Muscle layer of duodenum (tissue), 2 donors: Measurements from ENCODE around the gene BPIFB1.

Experiments used
- H3K27ac ChIP-seq: one replicate; pipeline ENCODE4 v1.7.0; 2013; ENCODE audit warnings: mild to moderate bottlenecking, low read length
- H3K27me3 ChIP-seq: one replicate; pipeline ENCODE4 v1.7.0; 2013; ENCODE audit warnings: low read depth, mild to moderate bottlenecking, control low read depth, low read length
- H3K36me3 ChIP-seq, 2 donors: one replicate each; pipeline ENCODE4 v1.7.0; 2013; ENCODE audit warnings: low read length in 2 of 2, control low read depth in 1 of 2, mild to moderate bottlenecking in 1 of 2; ENCODE audit not compliant: insufficient read depth in 2 of 2, control insufficient read depth in 1 of 2
- H3K4me1 ChIP-seq, 2 donors: one replicate each; pipeline ENCODE4 v1.7.0; 2013; ENCODE audit warnings: low read length in 2 of 2, mild to moderate bottlenecking in 2 of 2, control low read depth in 1 of 2, moderate library complexity in 1 of 2; ENCODE audit not compliant: insufficient read depth in 2 of 2, control insufficient read depth in 1 of 2
- H3K4me3 ChIP-seq, 2 donors: one replicate each; pipeline ENCODE4 v1.7.0; 2013; ENCODE audit warnings: low read length in 2 of 2, low read depth in 1 of 2, mild to moderate bottlenecking in 1 of 2
- H3K9me3 ChIP-seq, 2 donors: one replicate each; pipeline ENCODE4 v1.7.0; 2013; ENCODE audit warnings: low read length in 2 of 2, control low read depth in 1 of 2, mild to moderate bottlenecking in 1 of 2; ENCODE audit not compliant: control insufficient read depth in 1 of 2
- donor health status: healthy.

The BPIFB1 gene

DNA sequence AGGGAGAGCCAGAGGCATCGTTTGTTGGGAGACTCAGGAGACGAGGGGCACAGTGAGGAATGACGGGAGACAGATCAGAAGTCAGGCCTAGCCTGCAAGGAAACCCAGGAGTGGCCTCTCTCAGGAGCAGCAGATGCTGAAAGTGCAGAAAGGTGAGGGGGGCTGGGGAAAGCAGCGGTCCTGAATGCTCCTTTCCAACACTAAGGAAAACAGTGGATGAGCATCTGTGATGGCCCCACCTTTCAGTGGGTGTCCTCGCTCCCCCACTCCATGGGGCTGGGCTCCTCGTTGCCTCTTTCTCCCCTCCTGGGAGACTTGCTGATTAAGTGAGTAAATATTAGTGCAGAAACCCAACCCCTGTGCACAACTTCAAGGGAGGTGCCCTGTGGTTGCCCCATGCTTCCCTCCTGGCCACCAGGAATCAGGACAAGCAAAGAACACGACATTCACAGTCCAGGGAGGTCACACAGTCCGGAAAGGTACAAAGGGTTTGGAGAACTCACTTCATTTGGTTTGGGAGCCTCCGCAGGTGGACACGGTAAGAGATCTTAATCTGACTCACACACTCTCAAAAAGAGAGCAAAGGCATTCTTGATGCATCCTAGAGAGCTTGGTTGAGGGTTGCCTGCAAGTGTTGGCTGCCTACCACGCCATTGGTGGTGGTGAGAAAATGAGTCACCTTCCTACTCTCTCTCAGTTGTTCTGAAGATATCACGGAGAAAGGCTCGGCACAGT, 9.7 kb upstream of the BPIFB1 start:
- Histone ChIP-seq H3K4me3 (no peak overlapping the region), H3K27me3 (no peaks in the 10 kb centered on the region), H3K27ac (no peak overlapping the region), H3K4me1 (no peaks in the 10 kb centered on the region), H3K36me3 (no peaks in the 10 kb centered on the region), H3K9me3 (no peaks in the 10 kb centered on the region)

DNA sequence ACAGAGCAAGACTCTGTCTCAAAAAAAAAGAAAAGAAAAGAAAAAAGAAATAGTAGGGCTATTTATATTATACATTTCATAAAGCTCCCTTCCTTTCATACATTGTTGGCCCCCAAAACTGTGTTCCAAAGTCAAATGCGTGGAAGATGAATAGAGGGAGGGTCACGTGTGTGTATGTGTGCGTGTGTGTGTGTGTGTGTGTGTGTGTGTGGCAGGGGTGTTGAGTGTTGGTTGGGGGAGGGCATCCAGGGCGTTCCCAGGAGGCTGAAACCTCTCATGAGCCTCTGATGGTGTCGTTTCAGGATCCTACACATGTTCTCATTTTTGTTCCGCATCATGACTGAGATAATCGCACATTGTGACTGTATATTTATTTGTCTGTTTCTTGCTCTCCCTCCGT, 7.8 kb upstream of the BPIFB1 start:
- no peaks in the 10 kb centered on the region for H3K9me3 ChIP-seq
- no peaks in the 10 kb centered on the region for H3K27me3 ChIP-seq
- no peak overlapping the region for H3K27ac ChIP-seq
- no peaks in the 10 kb centered on the region for H3K4me1 ChIP-seq
- no peak overlapping the region for H3K4me3 ChIP-seq
- no peaks in the 10 kb centered on the region for H3K36me3 ChIP-seq

DNA sequence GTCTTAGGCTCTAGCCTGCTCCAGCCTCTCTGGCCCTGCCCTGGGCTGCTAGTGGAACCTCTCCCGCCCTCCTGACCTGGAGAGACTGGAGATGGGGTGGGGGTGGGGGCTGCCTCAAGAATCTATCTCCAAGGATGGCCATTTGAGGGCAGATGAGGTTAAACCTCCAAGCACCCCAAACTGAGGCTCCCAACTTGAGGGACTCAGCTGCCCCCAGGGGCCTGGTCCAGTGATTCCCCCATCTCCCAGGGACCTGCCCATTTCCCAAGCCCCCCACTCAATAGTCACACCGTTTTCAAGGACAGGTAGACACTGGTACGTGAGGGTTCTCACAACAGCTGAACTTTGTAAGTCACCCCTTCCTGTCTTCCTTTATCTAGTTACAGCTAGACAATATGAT, 7.1 kb upstream of the BPIFB1 start:
- no peaks in the 10 kb centered on the region for H3K27me3 ChIP-seq
- H3K9me3 ChIP-seq = no peaks in the 10 kb centered on the region
- H3K36me3 ChIP-seq = no peaks in the 10 kb centered on the region
- no peak overlapping the region for H3K4me3 ChIP-seq
- no peaks in the 10 kb centered on the region for H3K4me1 ChIP-seq
- H3K27ac ChIP-seq = no peak overlapping the region

DNA sequence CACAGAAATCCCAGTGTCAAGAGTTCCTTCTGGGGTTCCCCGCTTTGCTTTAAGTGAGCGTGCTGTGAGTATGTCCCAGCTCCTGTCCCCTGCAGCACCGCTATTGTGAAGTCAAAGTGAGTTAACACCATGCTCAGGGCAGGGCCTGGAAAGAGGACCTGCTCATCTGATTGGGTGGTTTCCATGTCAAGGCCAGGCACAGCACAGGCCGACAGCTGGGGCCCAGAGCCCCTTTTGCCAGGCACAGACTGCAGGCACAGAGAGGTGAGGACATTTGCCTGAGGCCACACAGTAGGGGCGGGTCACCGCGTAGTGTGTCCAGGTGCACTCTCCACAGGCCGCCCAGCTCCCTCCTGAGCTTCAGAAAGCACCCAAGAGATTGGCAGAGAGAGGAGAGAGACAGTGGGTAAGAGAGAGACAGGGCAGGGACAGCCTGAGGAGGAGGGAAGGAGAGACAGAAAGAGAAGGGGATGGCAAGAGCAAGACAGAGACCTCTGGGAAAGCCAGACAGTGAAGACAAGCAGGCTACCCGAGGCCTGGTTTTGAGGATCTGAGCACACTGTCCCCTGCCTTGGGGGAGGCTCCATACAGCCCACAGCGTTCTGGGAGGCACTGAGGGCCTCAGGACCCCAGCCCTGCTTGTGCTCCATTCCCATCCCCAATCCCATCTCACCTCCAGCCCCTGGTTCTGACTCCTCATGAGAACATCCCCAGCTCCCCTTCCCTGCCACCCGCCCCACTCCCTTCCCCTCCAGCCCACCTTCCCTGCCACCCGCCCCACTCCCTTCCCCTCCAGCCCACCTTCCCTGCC, 6.5 kb upstream of the BPIFB1 start:
- Histone ChIP-seq H3K36me3 (no peaks in the 10 kb centered on the region), H3K4me3 (no peak overlapping the region), H3K27ac (no peak overlapping the region), H3K27me3 (no peaks in the 10 kb centered on the region), H3K9me3 (no peaks in the 10 kb centered on the region), H3K4me1 (no peaks in the 10 kb centered on the region)

DNA sequence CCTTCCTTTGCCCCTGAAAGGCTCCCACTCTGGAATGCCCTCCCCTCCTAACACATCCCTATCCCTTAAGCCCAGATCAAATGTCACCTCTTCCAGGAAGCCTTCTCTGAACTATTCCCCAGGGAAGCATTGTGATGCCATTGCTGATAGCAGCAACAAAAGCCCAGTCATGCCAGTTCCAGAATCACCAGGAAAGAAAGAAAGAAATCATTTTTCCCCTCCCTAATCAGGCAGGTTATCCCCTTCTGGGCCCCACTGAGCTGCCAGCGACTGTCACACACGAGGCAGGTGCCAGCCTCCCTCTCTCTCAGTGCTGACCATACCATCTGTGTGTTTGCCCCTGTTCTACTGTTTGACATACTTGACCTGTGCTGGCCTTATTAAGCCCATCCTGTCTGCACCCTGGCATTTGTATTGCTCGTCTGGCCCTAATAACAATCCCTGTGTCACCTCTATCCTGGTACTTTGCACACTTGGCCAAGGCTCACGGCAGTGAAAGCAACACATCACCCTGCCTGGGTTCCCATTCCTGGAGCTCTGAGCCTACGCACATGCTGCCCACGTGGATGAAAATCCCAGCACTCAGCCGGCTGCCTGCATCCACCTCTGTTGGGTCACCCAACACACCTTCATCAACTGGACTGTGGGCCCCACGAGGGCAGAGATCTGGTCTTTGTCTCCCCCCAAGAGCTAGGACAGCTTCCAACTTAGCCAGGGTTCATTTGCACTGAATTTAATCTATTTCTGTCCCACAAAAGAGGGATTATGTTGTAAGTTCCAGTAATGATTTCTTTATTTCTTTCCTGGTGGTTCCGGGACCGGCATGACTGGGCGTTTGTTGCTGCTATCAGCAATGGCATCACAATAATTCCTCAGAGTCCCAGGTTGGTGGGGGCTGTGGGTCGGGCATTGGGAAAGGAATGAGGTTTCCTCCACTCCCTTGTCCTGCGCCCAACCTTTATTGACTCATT, 5.3 kb upstream of the BPIFB1 start:
- H3K27ac ChIP-seq = no peak overlapping the region
- H3K4me1 ChIP-seq = no peaks in the 10 kb centered on the region

DNA sequence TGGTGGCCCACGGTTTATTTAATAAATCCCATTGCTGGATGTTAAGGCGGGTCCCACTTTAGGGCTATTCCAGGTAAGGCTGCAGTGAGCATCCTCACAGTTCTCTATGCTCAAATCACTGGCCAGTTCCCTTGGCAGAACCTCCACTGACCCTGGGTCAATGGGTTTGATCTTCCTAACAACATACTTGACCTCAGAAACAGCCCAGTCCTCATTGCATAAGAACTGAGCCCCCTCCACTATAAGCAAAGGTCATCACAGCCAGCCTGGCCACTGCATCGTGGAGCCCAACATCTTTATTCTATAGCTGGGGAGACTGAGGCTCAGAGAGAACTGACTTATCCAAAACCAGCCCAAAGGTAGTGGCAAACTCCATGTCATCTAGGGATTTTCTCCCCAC, 4.3 kb upstream of the BPIFB1 start:
- Histone ChIP-seq H3K4me3 (no peak overlapping the region), H3K27me3 (no peaks in the 10 kb centered on the region), H3K4me1 (no peaks in the 10 kb centered on the region), H3K36me3 (no peaks in the 10 kb centered on the region), H3K9me3 (no peaks in the 10 kb centered on the region), H3K27ac (no peak overlapping the region)

More for the DNA sequence above, 5.3 kb upstream of the BPIFB1 start:
- H3K4me3 ChIP-seq = no peak overlapping the region
- H3K9me3 ChIP-seq = no peaks in the 10 kb centered on the region
- H3K27me3 ChIP-seq = no peaks in the 10 kb centered on the region
- no peaks in the 10 kb centered on the region for H3K36me3 ChIP-seq

DNA sequence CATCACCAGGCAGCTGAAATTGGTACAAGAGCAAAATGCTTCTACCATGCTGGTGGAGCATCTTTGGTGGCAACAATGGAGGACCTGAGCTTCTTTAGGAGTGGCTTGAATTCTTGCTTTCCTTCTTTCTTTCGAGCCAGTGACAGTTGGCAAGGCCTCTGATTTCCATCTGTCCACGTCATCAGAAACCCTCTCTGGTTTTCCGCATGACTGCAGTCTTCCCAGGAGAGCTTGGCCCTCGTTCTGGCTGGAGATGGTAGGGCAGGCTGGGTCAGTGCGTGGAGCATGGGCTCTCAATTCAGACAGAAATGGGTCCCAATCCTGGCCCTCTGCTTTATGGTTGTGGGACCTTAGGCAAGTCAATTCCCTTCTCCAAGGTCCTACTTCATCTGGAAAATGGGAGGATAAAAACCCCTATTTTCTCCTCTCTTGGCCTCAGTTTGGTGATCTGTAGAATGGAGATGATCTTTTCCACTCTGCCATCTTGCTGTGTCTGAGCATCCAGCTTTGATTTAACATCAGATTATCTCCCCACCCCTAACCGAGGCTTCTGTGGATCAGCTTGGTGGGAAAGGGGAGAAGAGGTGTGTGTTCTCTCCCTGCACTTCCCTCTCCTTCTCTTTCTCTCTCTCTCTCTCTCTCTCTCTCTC, 3.6 kb upstream of the BPIFB1 start:
- no peaks in the 10 kb centered on the region for H3K36me3 ChIP-seq
- no peaks in the 10 kb centered on the region for H3K4me1 ChIP-seq
- H3K27ac ChIP-seq = no peak overlapping the region
- no peak overlapping the region for H3K4me3 ChIP-seq
- no peaks in the 10 kb centered on the region for H3K9me3 ChIP-seq
- H3K27me3 ChIP-seq = no peaks in the 10 kb centered on the region

DNA sequence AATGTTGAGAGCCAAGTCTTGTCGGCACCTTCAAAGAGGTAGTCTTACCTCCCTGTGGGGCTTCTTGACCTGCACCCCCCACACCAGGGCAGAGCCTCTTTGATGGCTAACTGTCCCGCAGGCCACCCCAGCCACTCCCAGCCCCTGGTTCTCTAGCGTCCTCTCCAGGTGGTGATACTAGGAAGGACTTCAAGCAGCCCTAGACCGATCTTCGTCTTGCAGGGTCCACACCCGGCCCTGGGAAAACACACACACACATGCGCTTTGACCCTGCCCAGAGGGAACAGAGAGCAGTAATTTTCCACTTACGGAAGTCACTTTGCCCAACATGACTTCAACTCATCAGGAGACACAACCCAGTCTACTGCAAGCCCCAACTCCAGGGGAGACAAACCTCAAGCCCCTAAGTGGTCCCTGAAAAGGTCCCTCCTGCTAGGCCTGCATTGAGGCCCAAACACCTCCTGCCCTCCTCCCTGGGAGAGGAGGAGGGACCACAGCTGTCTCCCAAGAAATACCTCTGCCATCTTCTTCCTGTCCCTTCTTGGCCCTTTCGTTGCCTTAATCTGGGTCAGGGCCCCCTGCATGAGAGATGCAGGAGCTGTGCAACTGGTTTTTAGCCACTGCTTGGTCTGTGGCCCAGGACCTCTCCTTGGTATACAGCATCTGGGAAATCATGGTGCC, 2.9 kb upstream of the BPIFB1 start:
- Histone ChIP-seq H3K9me3 (no peaks in the 10 kb centered on the region), H3K27me3 (no peaks in the 10 kb centered on the region), H3K4me3 (no peak overlapping the region), H3K36me3 (no peaks in the 10 kb centered on the region), H3K27ac (no peak overlapping the region), H3K4me1 (no peaks in the 10 kb centered on the region)

DNA sequence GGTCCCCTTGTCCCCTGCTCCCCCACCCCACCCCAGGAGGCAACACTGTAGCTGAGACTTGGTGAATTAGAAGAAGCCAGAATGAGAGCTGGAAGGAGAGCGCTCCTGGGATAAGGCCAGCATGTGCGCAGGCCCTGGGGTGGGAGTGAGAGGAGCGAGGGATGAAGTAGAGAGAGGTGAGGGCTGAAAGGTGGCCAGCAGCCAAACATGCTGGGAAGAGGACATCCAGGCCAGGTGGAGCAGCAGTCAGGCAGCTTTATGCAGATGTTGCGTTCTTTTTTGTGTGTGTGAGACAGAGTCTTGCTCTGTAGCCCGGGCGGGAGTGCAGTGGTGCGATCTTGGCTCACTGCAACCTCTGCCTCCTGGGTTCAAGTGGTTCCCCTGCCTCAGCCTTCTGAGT, 2.2 kb upstream of the BPIFB1 start:
- Histone ChIP-seq H3K27me3 (no peaks in the 10 kb centered on the region), H3K4me3 (no peak overlapping the region)

DNA sequence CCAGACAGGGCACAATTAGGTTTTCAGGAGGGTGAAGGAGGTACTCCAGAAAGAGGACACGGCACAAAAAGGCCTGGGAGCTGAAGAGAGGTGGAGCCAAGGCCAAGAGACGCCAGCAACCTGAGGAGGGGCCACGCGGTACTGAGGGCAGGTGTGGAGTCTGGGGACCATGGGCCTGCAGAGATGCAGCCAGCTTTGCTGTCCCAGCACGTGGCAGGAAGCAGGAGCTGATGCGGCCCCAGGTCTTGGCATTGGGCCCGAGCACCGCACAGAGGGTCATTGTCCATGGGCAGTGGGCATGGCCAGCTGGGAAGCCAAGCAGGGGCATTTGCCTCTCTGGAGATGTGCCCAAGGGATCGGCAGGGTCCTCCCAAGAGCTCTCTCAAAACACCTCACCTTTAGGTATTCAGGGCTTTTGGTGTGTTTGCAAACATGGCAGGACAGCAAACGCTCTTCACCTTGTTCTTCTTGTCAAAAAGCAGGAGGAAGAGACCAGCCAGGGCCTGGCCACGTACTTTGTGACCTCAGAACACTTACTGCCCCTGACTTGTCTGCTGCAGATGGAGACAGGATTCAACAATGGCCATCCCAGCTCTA, 1.4 kb upstream of the BPIFB1 start:
- Histone ChIP-seq H3K4me1 (no peaks in the 10 kb centered on the region), H3K27me3 (no peaks in the 10 kb centered on the region), H3K36me3 (no peaks in the 10 kb centered on the region), H3K9me3 (no peaks in the 10 kb centered on the region), H3K27ac (no peak overlapping the region), H3K4me3 (no peak overlapping the region)

More for the DNA sequence above, 2.2 kb upstream of the BPIFB1 start:
- Histone ChIP-seq H3K9me3 (no peaks in the 10 kb centered on the region), H3K27ac (no peak overlapping the region), H3K36me3 (no peaks in the 10 kb centered on the region), H3K4me1 (no peaks in the 10 kb centered on the region)
